Stomach (tissue), 9 donors: ENCODE results near the gene SGF29. TPM values are rescaled to one million over a fixed set of nuclear protein-coding genes. Genes with fewer than 3 reads are reported as not detected.

Experiments
- DNase-seq, 2 donors: peaks; one replicate each; pipeline versions ENCODE4 v3.0.0 to v3.0.0-alpha.2; 2013 to 2019
- H3K27ac ChIP-seq, 5 donors: fragments of 200-600 bp in 4 of 5; sonication (generic) in 4 of 5; one replicate each; pipeline ENCODE4 v1.5.1; 2013 to 2019; ENCODE audit warnings: mild to moderate bottlenecking in 1 of 5, moderate library complexity in 1 of 5
- H3K27me3 ChIP-seq, 3 donors: fragments of 200-600 bp; sonication (generic); one replicate each; pipeline ENCODE4 v1.5.1; 2017 to 2019; ENCODE audit warnings: mixed run types in 1 of 3
- H3K36me3 ChIP-seq, 4 donors: fragments of 200-600 bp; sonication (generic); 1 replicate in 3 of 4; 2 replicates in 1 of 4; pipeline ENCODE4 v1.5.1; 2016 to 2019
- H3K4me1 ChIP-seq, 4 donors: fragments of 200-600 bp; sonication (generic); one replicate each; pipeline ENCODE4 v1.5.1; 2016 to 2019
- H3K4me3 ChIP-seq, 4 donors: fragments of 200-600 bp; sonication (generic) in 3 of 4; one replicate each; pipeline ENCODE4 v1.5.1; 2016 to 2019; ENCODE audit warnings: mild to moderate bottlenecking in 1 of 4
- H3K9me3 ChIP-seq, 4 donors: fragments of 200-600 bp; sonication (generic); one replicate each; pipeline ENCODE4 v1.5.1; 2016 to 2019
- CTCF ChIP-seq, 7 experiments: fragments of 450-650 bp in 4 of 7; fragments of 200-600 bp in 3 of 7; sonication (generic) in 3 of 7; IDR thresholded peaks; one replicate each; pipeline ENCODE4 v1.5.1; 2016 to 2019; ENCODE audit warnings: antibody characterized with exemption in 7 of 7, control low read depth in 2 of 7, mild to moderate bottlenecking in 1 of 7
- EP300 ChIP-seq: sonication (generic); formaldehyde crosslinking; IDR thresholded peaks from one replicate; pipeline ENCODE4 v1.6.1; 2017; ENCODE audit warnings: antibody characterized with exemption
- POLR2A ChIP-seq, 4 donors: fragments of 450-650 bp; IDR thresholded peaks; one replicate each; pipeline ENCODE4 v1.6.1; 2016; ENCODE audit warnings: antibody characterized with exemption in 4 of 4, control low read depth in 2 of 4, mild to moderate bottlenecking in 1 of 4, moderate library complexity in 1 of 4
- POLR2AphosphoS5 ChIP-seq, 3 donors: sonication (generic); formaldehyde crosslinking; IDR thresholded peaks; one replicate each; pipeline ENCODE4 v1.6.1; 2016; ENCODE audit warnings: antibody characterized with exemption in 3 of 3
- WGBS, 5 donors: extraction: QIAGEN DNeasy Blood & Tissue Kit in 3 of 5; methylation state at CpG; one replicate each; pipeline versions ENCODE4 v1.1.5 to v1.1.7; 2013 to 2018; 5-methylcytosine and 5-hydroxymethylcytosine counted together
- intact Hi-C: fragments of 100-400 bp; cut with DNase I; formaldehyde crosslinking; loops from one replicate; pipeline ENCODE4 v1.15.1; 2023; ENCODE audit warnings: low total_unique reads
- polyA plus RNA-seq, 3 donors: library from polyadenylated mRNA; stranded (reverse); fragments of 200-250 nt; gene quantifications; one replicate each; pipeline ENCODE4 v1.2.3, GENCODE V29; 2013
- total RNA-seq, 5 donors: library from RNA; depleted of rRNA; stranded (reverse); fragments of >200 nt; gene quantifications; one replicate each; pipeline versions ENCODE4 v1.1.0 to v1.2.3, GENCODE V29; 2014 to 2016
- donor health status: healthy with polysubstance abuse.
- donor health status: Bipolar disorder and iron deficiency.
- donor health status: healthy.

SGF29 gene
- total and polyA plus RNA-seq, 8 donors, result 4.3 to 115 (median 33.0) TPM

- no peaks in the 10 kb centered on the region for H3K9me3 ChIP-seq
- DNase-seq, result peak in 1 of 2 donors; percentile 30
- peaks cover 0 to 34% (median 13%) of the 10 kb centered on the region in 4 donors for H3K36me3 ChIP-seq
- no peaks in the 10 kb centered on the region for H3K27me3 ChIP-seq
- peak overlapping the region; percentile 85 to 95 (median 92) for H3K27ac ChIP-seq
- TF ChIP-seq POLR2A (IDR thresholded peaks at IDR 0.05), result no peak
- no peak for TF ChIP-seq POLR2AphosphoS5 (IDR thresholded peaks at IDR 0.05)
- TF ChIP-seq CTCF (IDR thresholded peaks at IDR 0.05), result no peak
- no peak for TF ChIP-seq EP300
- intact Hi-C loops, result no loop called here
- peak overlapping the region; percentile 45 to 71 (median 52) for H3K4me3 ChIP-seq
- 47 to 81% (median 61%) methylated on average over 13 of the region's 13 CpGs for WGBS, 5 donors
- peaks cover 26 to 81% (median 59%) of the 10 kb centered on the region in 4 donors for H3K4me1 ChIP-seq
Observed at GRCh38 chr16:28537964-28538732, 15.6 kb upstream of the SGF29 start.

GRCh38 chr16:28538733-28539596 lies 14.8 kb upstream of the SGF29 start, which contains the start of gene NUPR1:
Gene NUPR1, minus strand, starts transcription at chr16:28538974. Its CDS starts 67 bp downstream, at chr16:28538907.
- intact Hi-C loops, result no loop called here
- Histone ChIP-seq H3K27me3 (no peaks in the 10 kb centered on the region), H3K4me1 (peaks cover 22 to 79% (median 51%) of the 10 kb centered on the region in 4 donors), H3K9me3 (no peaks in the 10 kb centered on the region), H3K4me3 (peak within 1 kb of the TSS; percentile 45 to 71 (median 52)), H3K36me3 (peaks cover 0 to 30% (median 13%) of the 10 kb centered on the region in 4 donors), H3K27ac (peak within 1 kb of the TSS; percentile 85 to 95 (median 92))
- 18 to 41% (median 23%) methylated on average over 19 to 22 of the region's 22 CpGs for WGBS, 5 donors
- TF ChIP-seq POLR2AphosphoS5 (IDR thresholded peaks at IDR 0.05) (peak; percentile 91 to 92 (median 91)), EP300 (peak; percentile 56), POLR2A (IDR thresholded peaks at IDR 0.05) (peak in 2 of 4 donors; percentile 62 to 70), CTCF (IDR thresholded peaks at IDR 0.05) (no peak)
- peak; percentile 95 for DNase-seq

- Histone ChIP-seq H3K9me3 (no peaks in the 10 kb centered on the region), H3K36me3 (peaks cover 0 to 17% (median 8%) of the 10 kb centered on the region in 4 donors), H3K27ac (peak overlapping the region in 3 of 5 donors; percentile 92 to 95 (median 93)), H3K4me1 (peaks cover 22 to 66% (median 39%) of the 10 kb centered on the region in 4 donors), H3K27me3 (no peaks in the 10 kb centered on the region), H3K4me3 (no peak overlapping the region)
- intact Hi-C loops, result no loop called here
- WGBS, 5 donors, result 73 to 90% (median 84%) methylated on average over 3 of the region's 3 CpGs
- TF ChIP-seq POLR2AphosphoS5 (IDR thresholded peaks at IDR 0.05), result no peak
- TF ChIP-seq POLR2A (IDR thresholded peaks at IDR 0.05), result no peak
- TF ChIP-seq EP300, result no peak
- no peak for TF ChIP-seq CTCF (IDR thresholded peaks at IDR 0.05)
- no peak for DNase-seq
Observed at GRCh38 chr16:28540346-28540745, 13.4 kb upstream of the SGF29 start.

- no peak for TF ChIP-seq CTCF (IDR thresholded peaks at IDR 0.05)
- no peak for TF ChIP-seq POLR2AphosphoS5 (IDR thresholded peaks at IDR 0.05)
- TF ChIP-seq EP300, result no peak
- no peak for TF ChIP-seq POLR2A (IDR thresholded peaks at IDR 0.05)
- DNase-seq, result no peak
- intact Hi-C loops, result no loop called here
- 77 to 89% (median 82%) methylated on average over 5 to 7 of the region's 7 CpGs for WGBS, 5 donors
- H3K27ac ChIP-seq, result peak overlapping the region in 4 of 5 donors; percentile 24 to 66 (median 46)
- H3K4me3 ChIP-seq, result no peak overlapping the region
- H3K9me3 ChIP-seq, result no peaks in the 10 kb centered on the region
- H3K27me3 ChIP-seq, result no peaks in the 10 kb centered on the region
- peaks cover 11 to 44% (median 22%) of the 10 kb centered on the region in 4 donors for H3K4me1 ChIP-seq
- no peaks in the 10 kb centered on the region for H3K36me3 ChIP-seq
Observed at GRCh38 chr16:28542646-28543045, 11.1 kb upstream of the SGF29 start.
